OCI-LY1 (cell line): Measurements from ENCODE around the gene ARL6IP5.

Experiments
- EZH2 ChIP-seq: fragments of 200-600 bp; sonication (generic), shearing (Covaris generic); IDR thresholded peaks from 2 replicates; pipeline ENCODE4 v1.8.0; 2017; ENCODE audit warnings: borderline replicate concordance, mixed run types, mild to moderate bottlenecking, antibody characterized with exemption, low read length, moderate library complexity, mixed read lengths
- TF ChIP-seq, protein P1 (sequence below): fragments of 200-600 bp; sonication (generic), shearing (Covaris generic); IDR thresholded peaks from 2 replicates; pipeline ENCODE4 v1.5.1; 2017; ENCODE audit warnings: mild to moderate bottlenecking, antibody characterized with exemption, low read length, moderate library complexity, mixed read lengths

DNA sequence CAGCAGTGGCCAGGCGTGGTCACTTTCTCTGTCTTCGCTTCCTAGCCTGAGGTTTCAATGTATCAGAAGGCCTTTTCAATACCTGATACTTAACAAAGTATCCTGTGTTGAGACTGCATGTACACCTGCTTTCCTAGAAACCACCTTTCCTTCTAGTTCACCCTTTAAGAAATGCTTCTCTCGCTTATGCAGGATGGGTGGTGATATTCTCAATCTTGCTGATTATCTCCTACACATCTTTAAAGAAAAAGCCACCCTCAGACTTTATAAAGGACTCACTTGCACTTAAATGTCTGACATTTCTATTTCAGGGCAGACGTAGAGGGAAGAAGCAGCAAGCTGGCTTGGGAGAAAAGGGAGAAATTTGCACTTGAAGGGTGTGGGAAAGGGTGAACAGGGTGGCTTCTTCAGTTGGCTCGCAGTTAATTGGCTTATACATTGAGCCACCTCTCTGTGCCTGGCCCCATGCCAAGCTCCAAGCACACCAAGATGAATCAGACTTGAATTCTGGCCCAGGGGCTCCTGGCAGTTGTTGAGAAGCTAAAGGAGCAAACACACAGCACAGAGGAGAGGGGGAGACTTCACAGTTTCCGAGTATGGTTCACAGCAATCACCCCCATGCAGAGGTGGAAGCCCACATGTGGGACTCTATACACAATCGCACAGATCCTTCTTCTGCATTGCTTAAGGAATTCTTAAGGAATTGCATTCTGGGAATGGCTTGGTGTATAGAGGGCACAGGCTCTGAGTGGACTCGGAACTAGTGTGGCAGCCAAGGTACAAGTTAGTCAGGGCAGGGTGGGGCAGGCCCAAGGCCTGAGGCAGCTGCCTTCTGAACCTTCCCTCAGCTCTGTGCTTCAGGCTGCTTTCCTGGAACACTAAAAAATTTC lies 1.3 kb downstream of the ARL6IP5 start:
- TF ChIP-seq, protein P1, sequence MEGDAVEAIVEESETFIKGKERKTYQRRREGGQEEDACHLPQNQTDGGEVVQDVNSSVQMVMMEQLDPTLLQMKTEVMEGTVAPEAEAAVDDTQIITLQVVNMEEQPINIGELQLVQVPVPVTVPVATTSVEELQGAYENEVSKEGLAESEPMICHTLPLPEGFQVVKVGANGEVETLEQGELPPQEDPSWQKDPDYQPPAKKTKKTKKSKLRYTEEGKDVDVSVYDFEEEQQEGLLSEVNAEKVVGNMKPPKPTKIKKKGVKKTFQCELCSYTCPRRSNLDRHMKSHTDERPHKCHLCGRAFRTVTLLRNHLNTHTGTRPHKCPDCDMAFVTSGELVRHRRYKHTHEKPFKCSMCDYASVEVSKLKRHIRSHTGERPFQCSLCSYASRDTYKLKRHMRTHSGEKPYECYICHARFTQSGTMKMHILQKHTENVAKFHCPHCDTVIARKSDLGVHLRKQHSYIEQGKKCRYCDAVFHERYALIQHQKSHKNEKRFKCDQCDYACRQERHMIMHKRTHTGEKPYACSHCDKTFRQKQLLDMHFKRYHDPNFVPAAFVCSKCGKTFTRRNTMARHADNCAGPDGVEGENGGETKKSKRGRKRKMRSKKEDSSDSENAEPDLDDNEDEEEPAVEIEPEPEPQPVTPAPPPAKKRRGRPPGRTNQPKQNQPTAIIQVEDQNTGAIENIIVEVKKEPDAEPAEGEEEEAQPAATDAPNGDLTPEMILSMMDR: no peak
- no peak for TF ChIP-seq EZH2
